Astrocyte (in vitro differentiated cells and primary cell): Measurements from ENCODE around the gene SLC23A3. TPM values are rescaled to one million over a fixed set of nuclear protein-coding genes. Genes with fewer than 3 reads are reported as not detected.

ENCODE experiments used
- DNase-seq: peaks from one replicate; pipeline ENCODE4 v3.0.0-alpha.2; 2010; ENCODE audit warnings: low read depth
- FAIRE-seq: peaks from 2 replicates; lab custom pipeline; 2011; peaks lifted over from hg19 to GRCh38; lab: Jason Lieb, UNC
- H2AFZ ChIP-seq: 2 replicates; pipeline ENCODE4 v1.6.0; 2012; ENCODE audit warnings: low read depth, low read length, inconsistent platforms
- H3K27ac ChIP-seq: 2 replicates; pipeline ENCODE4 v1.5.1; 2011; ENCODE audit warnings: low read depth, low read length, inconsistent platforms
- H3K27me3 ChIP-seq: 2 replicates; pipeline ENCODE4 v1.6.0; 2011; ENCODE audit warnings: low read length, inconsistent platforms; ENCODE audit not compliant: insufficient read depth
- H3K36me3 ChIP-seq: 2 replicates; pipeline ENCODE4 v1.5.1; 2011; ENCODE audit warnings: low read length, inconsistent platforms; ENCODE audit not compliant: insufficient read depth
- H3K4me1 ChIP-seq: 2 replicates; pipeline ENCODE4 v1.5.1; 2011; ENCODE audit warnings: low read length, inconsistent platforms; ENCODE audit not compliant: insufficient read depth
- H3K4me2 ChIP-seq: 2 replicates; pipeline ENCODE4 v1.6.0; 2012; ENCODE audit warnings: low read length, inconsistent platforms
- H3K4me3 ChIP-seq: 2 replicates; pipeline ENCODE4 v1.5.1; 2011; ENCODE audit warnings: low read depth, mild to moderate bottlenecking, low read length, inconsistent platforms; ENCODE audit not compliant: insufficient read depth
- H3K79me2 ChIP-seq: 2 replicates; pipeline ENCODE4 v1.6.0; 2012; ENCODE audit warnings: mild to moderate bottlenecking, low read length, inconsistent platforms; ENCODE audit not compliant: insufficient read depth
- H3K9ac ChIP-seq: 2 replicates; pipeline ENCODE4 v1.6.0; 2012; ENCODE audit warnings: mild to moderate bottlenecking, low read length, inconsistent platforms
- H3K9me3 ChIP-seq: 2 replicates; pipeline ENCODE4 v1.5.1; 2012; ENCODE audit warnings: low read depth, mild to moderate bottlenecking, low read length, inconsistent platforms; ENCODE audit not compliant: insufficient read depth
- H4K20me1 ChIP-seq: 2 replicates; pipeline ENCODE4 v1.6.0; 2012; ENCODE audit warnings: low read length, inconsistent platforms; ENCODE audit not compliant: insufficient read depth
- H3K27ac Mint-ChIP-seq: one replicate; pipeline ENCODE4 v1.8.0; 2021; ENCODE audit warnings: mild to moderate bottlenecking, mixed read lengths; ENCODE audit not compliant: unreplicated experiment
- H3K27me3 Mint-ChIP-seq: one replicate; pipeline ENCODE4 v1.8.0; 2021; ENCODE audit warnings: low read depth, mixed read lengths; ENCODE audit not compliant: unreplicated experiment
- H3K36me3 Mint-ChIP-seq: one replicate; pipeline ENCODE4 v1.8.0; 2021; ENCODE audit warnings: low read depth, mixed read lengths; ENCODE audit not compliant: unreplicated experiment
- H3K4me1 Mint-ChIP-seq: one replicate; pipeline ENCODE4 v1.8.0; 2021; ENCODE audit warnings: low read depth, mixed read lengths; ENCODE audit not compliant: unreplicated experiment
- H3K4me3 Mint-ChIP-seq: one replicate; pipeline ENCODE4 v1.8.0; 2021; ENCODE audit warnings: mild to moderate bottlenecking, moderate library complexity, mixed read lengths; ENCODE audit not compliant: unreplicated experiment
- H3K9me3 Mint-ChIP-seq: one replicate; pipeline ENCODE4 v1.8.0; 2021; ENCODE audit warnings: mild to moderate bottlenecking, mixed read lengths; ENCODE audit not compliant: unreplicated experiment
- EZH2 ChIP-seq: IDR thresholded peaks from 2 replicates; pipeline ENCODE4 v1.6.1; 2012; ENCODE audit warnings: mild to moderate bottlenecking, low read length, inconsistent platforms; ENCODE audit not compliant: insufficient read depth
- total RNA-seq: library from RNA; stranded (reverse); gene quantifications from 2 replicates; pipeline ENCODE4 v1.2.1, GENCODE V29; 2021
- TF ChIP-seq, protein P1 (sequence below): IDR thresholded peaks from 2 replicates; pipeline ENCODE4 v1.5.1; 2011; ENCODE audit warnings: low read depth, mild to moderate bottlenecking, inconsistent platforms, low read length, moderate library complexity; ENCODE audit not compliant: insufficient read depth

Gene SLC23A3
- total RNA-seq, 1 donor from 2014 or later: 1.2 TPM

DNA sequence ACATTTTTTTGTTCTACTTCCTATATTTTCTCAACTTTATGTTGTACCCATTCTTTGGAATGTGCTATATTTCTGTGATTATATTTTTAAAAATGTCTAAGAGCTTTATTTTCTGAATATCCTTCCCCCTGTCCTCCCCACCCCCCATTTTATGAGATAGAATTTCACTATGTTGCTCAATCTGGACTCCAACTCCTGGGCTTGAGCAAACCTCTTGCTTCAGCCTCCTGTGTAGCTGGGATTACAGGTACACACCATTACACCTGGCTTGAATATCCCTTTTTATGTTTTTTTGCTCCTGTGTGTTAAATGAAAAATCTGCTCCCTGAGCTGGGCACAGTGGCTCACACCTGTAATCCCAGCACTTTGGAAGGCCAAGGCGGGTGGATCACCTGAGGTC is 27.6 kb upstream of the SLC23A3 start:
- DNase-seq (no peak), FAIRE-seq (no peak)
- H3K4me1 ChIP-seq: no peaks in the 10 kb centered on the region
- Mint-ChIP-seq H3K4me3 (no peak overlapping the region), H3K27me3 (peaks cover 17% of the 10 kb centered on the region), H3K9me3 (no peaks in the 10 kb centered on the region), H3K36me3 (no peaks in the 10 kb centered on the region), H3K27ac (no peak overlapping the region), H3K4me1 (no peaks in the 10 kb centered on the region)
- peaks cover 6% of the 10 kb centered on the region for H3K27me3 ChIP-seq
- no peak overlapping the region for H2AFZ ChIP-seq
- no peaks in the 10 kb centered on the region for H3K79me2 ChIP-seq
- H3K27ac ChIP-seq: no peak overlapping the region
- H3K4me2 ChIP-seq: no peak overlapping the region
- H3K4me3 ChIP-seq: no peak overlapping the region
- H3K9ac ChIP-seq: no peak overlapping the region
- H4K20me1 ChIP-seq: no peaks in the 10 kb centered on the region
- H3K9me3 ChIP-seq: no peaks in the 10 kb centered on the region
- no peaks in the 10 kb centered on the region for H3K36me3 ChIP-seq
- no peak for TF ChIP-seq EZH2
- TF ChIP-seq, protein P1, sequence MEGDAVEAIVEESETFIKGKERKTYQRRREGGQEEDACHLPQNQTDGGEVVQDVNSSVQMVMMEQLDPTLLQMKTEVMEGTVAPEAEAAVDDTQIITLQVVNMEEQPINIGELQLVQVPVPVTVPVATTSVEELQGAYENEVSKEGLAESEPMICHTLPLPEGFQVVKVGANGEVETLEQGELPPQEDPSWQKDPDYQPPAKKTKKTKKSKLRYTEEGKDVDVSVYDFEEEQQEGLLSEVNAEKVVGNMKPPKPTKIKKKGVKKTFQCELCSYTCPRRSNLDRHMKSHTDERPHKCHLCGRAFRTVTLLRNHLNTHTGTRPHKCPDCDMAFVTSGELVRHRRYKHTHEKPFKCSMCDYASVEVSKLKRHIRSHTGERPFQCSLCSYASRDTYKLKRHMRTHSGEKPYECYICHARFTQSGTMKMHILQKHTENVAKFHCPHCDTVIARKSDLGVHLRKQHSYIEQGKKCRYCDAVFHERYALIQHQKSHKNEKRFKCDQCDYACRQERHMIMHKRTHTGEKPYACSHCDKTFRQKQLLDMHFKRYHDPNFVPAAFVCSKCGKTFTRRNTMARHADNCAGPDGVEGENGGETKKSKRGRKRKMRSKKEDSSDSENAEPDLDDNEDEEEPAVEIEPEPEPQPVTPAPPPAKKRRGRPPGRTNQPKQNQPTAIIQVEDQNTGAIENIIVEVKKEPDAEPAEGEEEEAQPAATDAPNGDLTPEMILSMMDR: no peak

DNA sequence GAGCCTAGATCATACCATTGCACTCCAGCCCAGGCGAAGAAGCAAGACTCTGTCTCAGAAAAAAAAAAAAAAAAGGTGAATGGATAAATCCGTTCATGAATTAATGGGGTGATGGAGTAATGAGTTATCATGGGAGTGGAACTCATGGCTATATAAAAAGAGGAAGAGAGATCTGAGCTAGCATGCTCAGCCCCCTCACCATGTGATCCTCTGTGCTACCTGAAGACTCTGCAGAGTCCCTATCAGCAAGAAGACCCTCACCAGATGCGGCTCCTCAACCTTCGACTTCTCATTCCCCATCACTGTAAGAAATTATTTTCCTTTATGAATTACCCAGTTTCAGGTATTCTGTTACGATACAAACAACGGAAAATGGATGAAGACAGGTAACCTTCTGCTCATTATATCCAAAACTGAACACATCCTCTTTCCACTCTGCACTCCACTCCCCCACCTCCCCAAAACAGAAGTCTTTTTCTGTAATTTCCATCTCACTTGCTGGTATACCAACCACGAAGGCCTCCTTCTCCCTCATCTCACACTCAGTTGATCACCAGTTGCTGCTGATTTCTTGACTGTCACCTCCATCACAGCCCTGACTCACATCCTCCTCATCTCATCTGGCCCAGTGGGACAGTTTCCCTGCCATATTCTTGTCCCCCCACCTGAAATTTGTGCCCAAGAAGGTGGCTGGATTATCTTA is 17.1 kb upstream of the SLC23A3 start:
- H3K9me3 Mint-ChIP-seq: no peaks in the 10 kb centered on the region
- no peak for FAIRE-seq

More for the DNA sequence above, 17.1 kb upstream of the SLC23A3 start:
- Histone ChIP-seq H3K9me3 (no peaks in the 10 kb centered on the region), H3K36me3 (peaks cover 21% of the 10 kb centered on the region), H3K79me2 (no peaks in the 10 kb centered on the region), H3K27me3 (no peaks in the 10 kb centered on the region), H3K4me2 (no peak overlapping the region), H4K20me1 (peaks cover 13% of the 10 kb centered on the region), H2AFZ (no peak overlapping the region), H3K27ac (no peak overlapping the region), H3K9ac (no peak overlapping the region), H3K4me1 (no peaks in the 10 kb centered on the region), H3K4me3 (no peak overlapping the region)
- Mint-ChIP-seq H3K4me1 (no peaks in the 10 kb centered on the region), H3K27ac (no peak overlapping the region), H3K27me3 (no peaks in the 10 kb centered on the region), H3K4me3 (no peak overlapping the region), H3K36me3 (peaks cover 6% of the 10 kb centered on the region)
- DNase-seq: no peak
- TF ChIP-seq, protein P1: no peak
- TF ChIP-seq EZH2: no peak
